ENCODE data around the gene PTPN1. TPM values are rescaled to one million over a fixed set of nuclear protein-coding genes. Genes with fewer than 3 reads are reported as not detected.

The PTPN1 gene
- total RNA-seq, 1 donor, result 28.6 TPM

- no peak overlapping the region for H3K4me2 ChIP-seq (ENCODE audit: insufficient read depth, low read length)
These were observed 122.1 kb downstream of the PTPN1 start for GRCh38 chr20:50632236-50632635.

GRCh38 chr20:50632701-50633100, 122.5 kb downstream of the PTPN1 start:
- Histone ChIP-seq H3K36me3 (ENCODE audit: insufficient read depth, low read length) (no peaks in the 10 kb centered on the region), H4K20me1 (ENCODE audit: insufficient read depth, low read length) (no peaks in the 10 kb centered on the region), H3K9me3 (ENCODE audit: low read depth, low read length) (no peaks in the 10 kb centered on the region), H3K4me3 (ENCODE audit: insufficient read depth, low read length) (no peak overlapping the region), H3K79me2 (ENCODE audit: insufficient read depth, low read length) (no peaks in the 10 kb centered on the region), H3K27me3 (ENCODE audit: insufficient read depth, low read length) (peaks cover 13% of the 10 kb centered on the region), H3K27ac (ENCODE audit: low read depth, low read length) (no peak overlapping the region), H3K4me1 (ENCODE audit: insufficient read depth, low read length) (peaks cover 17% of the 10 kb centered on the region), H3K4me2 (ENCODE audit: insufficient read depth, low read length) (no peak overlapping the region), H2AFZ (ENCODE audit: low read length) (no peak overlapping the region)
- no peak for TF ChIP-seq CTCF (IDR thresholded peaks at IDR 0.05; ENCODE audit: extremely low read depth, low read depth, low read length)
- peak; percentile 29 for DNase-seq (ENCODE audit: insufficient read length, low spot score, missing footprints)

More at GRCh38 chr20:50632236-50632635, 122.1 kb downstream of the PTPN1 start:
- H2AFZ ChIP-seq (ENCODE audit: low read length), result no peak overlapping the region
- H3K27ac ChIP-seq (ENCODE audit: low read depth, low read length), result no peak overlapping the region
- H3K27me3 ChIP-seq (ENCODE audit: insufficient read depth, low read length), result peaks cover 13% of the 10 kb centered on the region
- H3K4me3 ChIP-seq (ENCODE audit: insufficient read depth, low read length), result no peak overlapping the region
- no peaks in the 10 kb centered on the region for H4K20me1 ChIP-seq (ENCODE audit: insufficient read depth, low read length)
- no peaks in the 10 kb centered on the region for H3K79me2 ChIP-seq (ENCODE audit: insufficient read depth, low read length)
- TF ChIP-seq CTCF (IDR thresholded peaks at IDR 0.05; ENCODE audit: extremely low read depth, low read depth, low read length), result no peak
- peak; percentile 70 for DNase-seq (ENCODE audit: insufficient read length, low spot score, missing footprints)
- no peaks in the 10 kb centered on the region for H3K36me3 ChIP-seq (ENCODE audit: insufficient read depth, low read length)
- H3K4me1 ChIP-seq (ENCODE audit: insufficient read depth, low read length), result peaks cover 15% of the 10 kb centered on the region
- no peaks in the 10 kb centered on the region for H3K9me3 ChIP-seq (ENCODE audit: low read depth, low read length)

- Histone ChIP-seq H3K27ac (ENCODE audit: low read depth, low read length) (no peak overlapping the region), H3K4me1 (ENCODE audit: insufficient read depth, low read length) (peaks cover 17% of the 10 kb centered on the region), H2AFZ (ENCODE audit: low read length) (no peak overlapping the region), H4K20me1 (ENCODE audit: insufficient read depth, low read length) (no peaks in the 10 kb centered on the region), H3K36me3 (ENCODE audit: insufficient read depth, low read length) (no peaks in the 10 kb centered on the region), H3K4me3 (ENCODE audit: insufficient read depth, low read length) (no peak overlapping the region), H3K79me2 (ENCODE audit: insufficient read depth, low read length) (no peaks in the 10 kb centered on the region), H3K4me2 (ENCODE audit: insufficient read depth, low read length) (no peak overlapping the region), H3K27me3 (ENCODE audit: insufficient read depth, low read length) (peaks cover 13% of the 10 kb centered on the region), H3K9me3 (ENCODE audit: low read depth, low read length) (no peaks in the 10 kb centered on the region)
- no peak for TF ChIP-seq CTCF (IDR thresholded peaks at IDR 0.05; ENCODE audit: extremely low read depth, low read depth, low read length)
- DNase-seq (ENCODE audit: insufficient read length, low spot score, missing footprints), result no peak
These were observed 123.2 kb downstream of the PTPN1 start for GRCh38 chr20:50633361-50633760.

GRCh38 chr20:50634191-50634590, 124.0 kb downstream of the PTPN1 start:
- H3K36me3 ChIP-seq (ENCODE audit: insufficient read depth, low read length), result no peaks in the 10 kb centered on the region
- no peaks in the 10 kb centered on the region for H3K9me3 ChIP-seq (ENCODE audit: low read depth, low read length)
- H4K20me1 ChIP-seq (ENCODE audit: insufficient read depth, low read length), result no peaks in the 10 kb centered on the region
- no peaks in the 10 kb centered on the region for H3K79me2 ChIP-seq (ENCODE audit: insufficient read depth, low read length)
- TF ChIP-seq CTCF (IDR thresholded peaks at IDR 0.05; ENCODE audit: extremely low read depth, low read depth, low read length), result no peak
- no peak overlapping the region for H3K4me3 ChIP-seq (ENCODE audit: insufficient read depth, low read length)
- no peak overlapping the region for H3K27ac ChIP-seq (ENCODE audit: low read depth, low read length)
- peaks cover 13% of the 10 kb centered on the region for H3K27me3 ChIP-seq (ENCODE audit: insufficient read depth, low read length)
- no peak overlapping the region for H3K4me2 ChIP-seq (ENCODE audit: insufficient read depth, low read length)
- H3K4me1 ChIP-seq (ENCODE audit: insufficient read depth, low read length), result peaks cover 17% of the 10 kb centered on the region
- DNase-seq (ENCODE audit: insufficient read length, low spot score, missing footprints), result peak; percentile 42
- H2AFZ ChIP-seq (ENCODE audit: low read length), result no peak overlapping the region

Small RNA genes within 50 kb of the gene (small RNA-seq; reads per million reads assigned to genes)
- not detected for gene COX6CP2
- not detected for gene MIR1302-5
- not detected for gene MIR645
- gene RF00019, result not detected

Other genes with a start within 250 kb of the PTPN1 start
- gene RIPOR3, start 181.2 kb downstream of the PTPN1 start, total RNA-seq, result 1.1 and 2.4 TPM in 2 replicates
- 0.72 and 0.88 TPM in 2 replicates for gene PARD6B, start 221.2 kb downstream of the PTPN1 start, total RNA-seq

Data from osteoblast (primary cell).